ENCODE data around the gene PHACTR1.

PHACTR1 gene

GRCh38 chr6:12749531-12750379 lies 33.2 kb downstream of the PHACTR1 start:
- no peak for DNase-seq (ENCODE audit: low read depth)

GRCh38 chr6:12750416-12750815 lies 33.8 kb downstream of the PHACTR1 start:
- no peak for DNase-seq (ENCODE audit: low read depth)

GRCh38 chr6:12751694-12752325 lies 35.2 kb downstream of the PHACTR1 start:
- no peak for DNase-seq (ENCODE audit: low read depth)

DNA sequence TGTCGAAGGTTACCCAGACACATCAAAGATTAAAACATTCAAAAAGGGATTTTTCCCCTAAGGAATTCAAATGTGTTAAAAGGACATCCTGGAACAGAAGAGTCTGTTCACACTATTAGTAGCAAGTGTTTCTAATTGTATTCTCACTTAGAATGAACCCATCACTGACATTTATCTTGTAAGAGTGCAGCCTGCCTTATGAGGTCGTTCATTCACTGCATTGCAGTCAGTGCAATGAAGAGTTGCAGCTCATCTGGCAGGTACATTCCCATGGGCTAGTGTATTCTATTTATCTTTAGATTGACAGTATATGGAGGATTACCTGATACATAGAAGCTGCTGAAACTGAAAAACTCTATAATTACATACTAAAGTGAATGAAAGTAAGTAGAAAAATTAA lies 36.5 kb downstream of the PHACTR1 start:
- DNase-seq (ENCODE audit: low read depth) = no peak

GRCh38 chr6:12760226-12760625 lies 43.7 kb downstream of the PHACTR1 start:
- no peak for DNase-seq (ENCODE audit: low read depth)

GRCh38 chr6:12760911-12761310 lies 44.3 kb downstream of the PHACTR1 start:
- no peak for DNase-seq (ENCODE audit: low read depth)

DNA sequence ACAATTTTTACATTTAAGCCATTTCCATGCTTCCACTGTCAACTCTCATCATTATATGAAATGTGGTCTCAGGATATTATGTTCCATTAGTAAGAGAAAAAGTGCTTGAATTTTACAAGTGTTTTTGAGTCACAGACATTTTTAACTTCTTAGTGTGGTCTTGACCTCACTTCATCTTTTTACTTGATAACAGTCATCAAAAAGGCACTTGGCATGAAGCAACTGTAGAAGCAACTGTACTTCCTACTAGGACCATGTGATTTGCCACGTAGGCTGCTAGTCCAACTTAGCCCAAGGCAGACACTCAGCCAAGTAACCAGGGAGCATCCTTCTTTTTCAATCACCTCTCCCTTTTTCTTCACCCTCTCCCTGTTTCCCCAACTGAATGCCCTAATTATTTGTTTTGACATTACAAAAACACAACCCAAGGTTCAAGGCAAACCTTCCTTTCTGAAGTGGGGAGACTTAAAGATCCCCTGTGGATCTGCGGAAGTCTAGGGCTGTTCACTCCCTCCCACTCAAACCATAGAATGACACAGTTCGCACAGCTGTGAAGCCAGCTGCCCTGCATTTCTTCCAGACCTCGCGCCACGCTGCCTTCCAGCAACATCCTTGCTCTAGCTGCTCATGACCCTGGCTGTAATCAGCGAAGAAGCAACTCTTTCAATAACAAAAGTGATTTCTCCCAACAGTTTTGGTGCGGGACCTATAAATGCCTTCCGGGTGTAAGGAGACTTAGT lies 45.0 kb downstream of the PHACTR1 start:
- peak; percentile 85 for DNase-seq (ENCODE audit: low read depth)

GRCh38 chr6:12762731-12763434 lies 46.3 kb downstream of the PHACTR1 start:
- peak; percentile 27 for DNase-seq (ENCODE audit: low read depth)

- no peak for DNase-seq (ENCODE audit: low read depth)
Measured at GRCh38 chr6:12766365-12766764, 49.8 kb downstream of the PHACTR1 start.

GRCh38 chr6:12767016-12767415 lies 50.4 kb downstream of the PHACTR1 start:
- no peak for DNase-seq (ENCODE audit: low read depth)

DNA sequence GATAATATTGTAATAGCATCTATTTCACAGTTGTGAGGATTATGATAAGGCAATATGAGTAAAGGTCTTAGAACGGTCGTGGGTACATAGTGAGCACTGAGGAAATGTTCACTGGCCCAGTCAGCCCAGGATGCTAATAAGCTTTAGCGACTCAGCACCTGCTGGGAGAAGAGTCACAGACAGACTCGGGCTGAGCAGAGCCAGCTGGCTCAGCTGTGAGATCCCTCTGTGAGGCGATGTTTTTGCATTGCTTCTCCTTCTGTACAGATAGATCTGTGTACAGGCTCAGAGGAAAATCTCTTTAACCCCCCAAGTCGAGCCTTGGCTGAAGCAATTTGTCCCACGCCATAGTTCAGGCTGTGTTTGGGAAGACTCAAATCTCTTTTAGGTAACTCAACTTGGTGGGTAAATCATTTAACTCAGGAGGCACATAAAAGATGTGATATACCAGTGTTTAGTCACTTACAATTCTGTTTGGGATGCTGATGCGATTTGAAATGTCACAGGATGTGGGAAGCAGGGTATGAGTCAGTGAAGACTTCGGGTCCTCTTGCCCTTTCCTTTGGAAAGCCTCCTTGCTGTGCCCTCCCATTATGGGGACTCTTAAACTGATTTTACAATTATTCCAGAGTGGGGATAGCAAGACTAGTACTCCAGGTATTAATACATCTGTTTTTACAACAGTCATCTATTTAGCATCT lies 53.1 kb downstream of the PHACTR1 start:
- DNase-seq (ENCODE audit: low read depth) = no peak

GRCh38 chr6:12772416-12772815 lies 55.8 kb downstream of the PHACTR1 start:
- DNase-seq (ENCODE audit: low read depth) = no peak

- no peak for DNase-seq (ENCODE audit: low read depth)
Measured at GRCh38 chr6:12776291-12776690, 59.7 kb downstream of the PHACTR1 start.

DNA sequence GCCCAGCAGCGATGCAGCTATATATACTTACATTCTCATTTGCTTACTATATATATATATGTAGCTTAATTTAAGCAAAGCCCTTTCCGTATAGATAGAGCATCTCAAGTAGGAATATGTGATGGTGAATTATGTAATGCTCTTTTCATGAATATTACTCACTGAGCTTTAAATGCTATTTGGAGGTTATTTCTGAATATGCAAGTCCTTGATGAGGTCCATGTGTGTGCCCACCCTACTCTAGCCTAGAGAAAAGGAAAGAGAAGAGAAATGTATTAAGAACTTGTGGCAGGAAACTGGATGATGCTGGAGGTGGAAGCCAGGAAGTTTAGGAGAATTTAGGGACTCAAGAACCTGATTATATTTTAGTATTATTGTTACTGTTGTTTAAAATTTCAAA lies 63.2 kb downstream of the PHACTR1 start:
- DNase-seq (ENCODE audit: low read depth) = no peak

DNA sequence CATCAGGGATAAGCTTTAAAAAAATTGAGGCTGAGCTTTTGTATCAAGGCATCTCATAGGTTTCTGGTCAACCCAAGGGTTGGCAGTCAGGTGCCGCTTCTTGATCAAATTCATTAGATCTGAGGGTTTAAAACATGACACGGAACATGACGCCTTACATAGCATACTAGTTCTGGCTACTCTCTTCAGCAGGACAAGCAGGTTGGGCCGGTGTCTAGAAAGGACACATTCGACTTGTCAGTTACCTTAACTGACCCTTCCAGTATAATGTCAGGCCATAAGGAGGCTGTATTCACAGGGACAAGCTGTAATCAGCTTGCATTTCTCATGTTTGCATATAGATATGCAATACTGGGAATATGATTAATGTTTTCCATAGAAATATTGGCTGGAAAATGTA lies 65.6 kb downstream of the PHACTR1 start:
- no peak for DNase-seq (ENCODE audit: low read depth)

- DNase-seq (ENCODE audit: low read depth) = no peak
Measured at GRCh38 chr6:12785301-12785700, 68.7 kb downstream of the PHACTR1 start.

DNA sequence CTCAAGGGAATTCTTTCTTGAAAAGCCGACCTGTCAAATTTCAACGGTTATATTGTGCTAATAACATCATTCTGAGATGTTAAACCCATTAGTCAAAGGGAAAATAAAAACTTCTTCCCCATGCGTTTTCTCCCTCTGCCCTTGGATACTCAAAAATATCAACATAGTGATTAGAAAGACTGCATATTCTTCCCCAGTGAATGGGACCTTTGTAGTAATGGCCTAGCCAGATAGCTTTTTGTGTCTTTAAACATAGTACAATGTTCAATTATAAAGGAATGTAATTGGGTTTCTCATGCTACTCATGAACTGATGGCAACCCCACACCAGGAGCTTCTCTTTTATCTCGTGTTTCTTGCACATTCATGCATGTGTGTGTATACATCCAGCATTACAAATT lies 69.4 kb downstream of the PHACTR1 start:
- DNase-seq (ENCODE audit: low read depth) = no peak

DNA sequence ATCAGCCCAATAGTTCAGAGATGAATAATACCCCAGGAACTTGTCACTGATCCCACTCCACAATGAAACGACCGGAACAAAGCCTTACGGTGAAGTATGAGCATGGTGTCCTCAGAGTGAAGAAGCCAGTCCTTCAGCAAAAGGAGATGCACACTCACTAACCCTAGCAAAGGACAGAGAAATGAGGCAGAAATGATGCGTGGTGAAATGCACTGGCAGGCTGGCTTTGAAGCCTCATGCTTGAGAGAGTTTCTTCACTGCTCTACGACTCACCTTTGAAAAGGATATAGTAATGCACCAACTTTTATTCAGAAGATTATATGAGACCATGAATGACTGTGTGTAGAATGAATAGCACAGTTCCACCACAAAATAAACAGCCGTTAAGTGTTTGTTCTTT lies 74.8 kb downstream of the PHACTR1 start:
- DNase-seq (ENCODE audit: low read depth) = no peak

DNA sequence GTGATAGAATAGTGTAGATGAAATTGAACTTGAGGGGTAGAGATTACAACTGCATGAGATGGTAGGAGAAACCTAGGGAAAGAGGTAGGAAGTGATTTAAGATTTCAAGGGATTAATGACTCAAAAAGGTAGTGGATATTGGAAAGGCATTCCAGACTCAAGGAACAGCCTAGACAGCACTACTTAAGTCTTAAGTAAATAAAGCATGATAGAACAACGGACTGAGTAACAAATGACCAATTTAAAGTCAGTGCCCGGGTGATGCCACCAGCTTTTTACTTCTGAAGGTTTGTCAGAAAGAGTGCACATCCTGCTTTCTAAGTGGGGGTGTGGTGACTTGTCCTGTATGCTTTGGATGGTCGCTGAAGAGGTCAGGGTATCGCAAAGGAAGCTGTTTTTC lies 81.8 kb downstream of the PHACTR1 start:
- no peak for DNase-seq (ENCODE audit: low read depth)

GRCh38 chr6:12800120-12800519 lies 83.6 kb downstream of the PHACTR1 start:
- no peak for DNase-seq (ENCODE audit: low read depth)

- peak; percentile 30 for DNase-seq (ENCODE audit: low read depth)
Measured at GRCh38 chr6:12801141-12801540, 84.6 kb downstream of the PHACTR1 start.

DNA sequence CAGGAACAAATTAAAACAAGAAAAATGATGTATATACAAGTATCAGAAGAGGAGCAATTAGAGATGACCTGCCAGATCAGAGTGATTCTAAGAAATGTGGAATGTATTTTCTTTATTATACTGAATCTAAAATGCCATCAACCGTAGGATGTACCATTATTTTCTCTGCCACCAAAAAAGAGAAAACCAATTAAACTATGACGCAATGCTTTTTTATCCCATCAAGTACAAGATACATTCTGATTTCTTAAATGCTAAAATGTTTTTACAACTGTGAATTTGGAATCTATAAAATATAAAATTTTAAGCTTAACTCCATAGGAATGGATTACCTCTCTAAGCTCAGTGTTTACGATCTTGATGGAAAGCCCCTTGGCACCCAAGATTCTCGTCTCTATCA lies 85.9 kb downstream of the PHACTR1 start:
- DNase-seq (ENCODE audit: low read depth) = no peak
